Lower leg skin (tissue), 3 donors: Measurements from ENCODE around the gene TUB.

Source experiments
- POLR2A ChIP-seq, 2 donors: fragments of 450-650 bp; IDR thresholded peaks; one replicate each; pipeline ENCODE4 v1.6.1; 2016 to 2017; ENCODE audit warnings: antibody characterized with exemption in 2 of 2, mild to moderate bottlenecking in 1 of 2, moderate library complexity in 1 of 2
- TF ChIP-seq, protein P1 (sequence below), 3 donors: fragments of 450-650 bp; IDR thresholded peaks; one replicate each; pipeline ENCODE4 v1.5.1; 2016; ENCODE audit warnings: antibody characterized with exemption in 3 of 3, mild to moderate bottlenecking in 3 of 3, moderate library complexity in 2 of 3

DNA sequence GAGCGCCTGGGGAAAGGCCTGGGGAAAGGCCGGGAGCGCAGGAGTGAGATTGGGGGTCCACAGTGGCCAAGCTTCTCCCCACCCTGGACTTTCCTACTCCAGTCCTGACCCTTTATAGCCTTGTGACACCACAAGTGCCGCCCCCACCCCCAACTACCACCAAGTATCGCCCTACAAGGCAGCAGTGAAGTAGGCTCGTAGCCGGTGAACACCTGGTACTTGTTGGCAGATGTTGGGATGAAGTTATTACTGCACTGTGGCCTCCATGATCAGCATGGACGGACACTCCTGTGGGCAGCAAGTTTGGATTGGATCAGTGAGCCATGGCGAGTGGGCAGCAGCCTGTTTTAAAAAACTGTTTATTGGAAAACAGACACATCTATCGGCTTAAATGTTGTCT, 48.9 kb upstream of the TUB start:
- no peak for TF ChIP-seq POLR2A (IDR thresholded peaks at IDR 0.05)
- TF ChIP-seq, protein P1, sequence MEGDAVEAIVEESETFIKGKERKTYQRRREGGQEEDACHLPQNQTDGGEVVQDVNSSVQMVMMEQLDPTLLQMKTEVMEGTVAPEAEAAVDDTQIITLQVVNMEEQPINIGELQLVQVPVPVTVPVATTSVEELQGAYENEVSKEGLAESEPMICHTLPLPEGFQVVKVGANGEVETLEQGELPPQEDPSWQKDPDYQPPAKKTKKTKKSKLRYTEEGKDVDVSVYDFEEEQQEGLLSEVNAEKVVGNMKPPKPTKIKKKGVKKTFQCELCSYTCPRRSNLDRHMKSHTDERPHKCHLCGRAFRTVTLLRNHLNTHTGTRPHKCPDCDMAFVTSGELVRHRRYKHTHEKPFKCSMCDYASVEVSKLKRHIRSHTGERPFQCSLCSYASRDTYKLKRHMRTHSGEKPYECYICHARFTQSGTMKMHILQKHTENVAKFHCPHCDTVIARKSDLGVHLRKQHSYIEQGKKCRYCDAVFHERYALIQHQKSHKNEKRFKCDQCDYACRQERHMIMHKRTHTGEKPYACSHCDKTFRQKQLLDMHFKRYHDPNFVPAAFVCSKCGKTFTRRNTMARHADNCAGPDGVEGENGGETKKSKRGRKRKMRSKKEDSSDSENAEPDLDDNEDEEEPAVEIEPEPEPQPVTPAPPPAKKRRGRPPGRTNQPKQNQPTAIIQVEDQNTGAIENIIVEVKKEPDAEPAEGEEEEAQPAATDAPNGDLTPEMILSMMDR (IDR thresholded peaks at IDR 0.05), result no peak
